ENCODE measurements around the gene ST3GAL3.
"Not testable (repeated sequence)": the region's sequence is repeated elsewhere in the genome, so short reads cannot be mapped to it uniquely, and the experiment has no call there.

ST3GAL3 gene

DNA sequence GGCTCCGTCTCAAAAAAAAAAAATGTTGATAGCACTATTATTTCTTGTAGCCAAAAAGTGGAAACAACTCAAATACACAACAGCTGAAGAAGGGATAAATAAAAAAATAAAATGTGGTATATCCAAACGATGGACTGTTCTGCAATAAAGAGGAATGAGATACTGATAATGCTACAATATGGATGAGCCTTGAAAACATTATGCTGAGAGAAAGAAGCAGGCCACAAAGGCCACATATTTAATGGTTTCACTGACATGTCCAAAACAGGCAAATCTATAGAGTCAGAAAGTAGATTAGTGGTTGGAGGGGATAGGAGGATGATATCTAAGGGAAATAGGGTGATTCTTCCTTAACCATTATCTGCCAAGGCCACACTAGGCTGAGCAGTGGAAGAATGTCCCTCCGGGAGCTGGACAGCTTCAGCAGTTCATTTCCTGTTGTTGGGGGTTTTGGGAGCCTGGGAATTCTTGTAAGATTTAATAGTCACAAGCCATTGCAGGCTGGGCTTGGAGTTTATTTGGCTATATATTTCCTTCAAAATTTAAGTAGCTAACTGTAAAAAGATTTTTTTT, 53.5 kb downstream of the ST3GAL3 start:
- peak; percentile 52 for DNase-seq

DNA sequence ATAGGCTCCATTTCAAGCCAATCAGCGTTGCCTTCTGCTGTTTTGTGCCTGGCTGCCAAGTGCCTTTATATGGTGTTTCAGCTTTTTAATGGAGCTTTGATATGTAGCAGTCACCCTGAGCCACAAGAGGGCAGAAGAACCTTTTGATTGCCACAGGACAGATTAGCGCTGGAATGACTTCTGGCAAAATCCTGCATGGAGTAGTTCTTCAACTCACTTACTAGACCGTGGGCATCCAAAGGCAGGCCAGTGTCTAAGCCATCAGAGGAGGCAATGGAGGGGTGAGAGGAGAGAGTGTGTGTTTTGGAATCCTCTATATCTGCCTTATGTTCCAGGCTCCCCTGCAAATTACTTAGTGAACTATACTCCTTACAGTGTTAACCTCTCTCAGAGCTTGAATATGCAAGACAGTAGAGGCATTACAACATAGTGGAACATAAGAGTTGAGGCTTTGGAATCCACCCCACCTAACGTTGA, 56.2 kb downstream of the ST3GAL3 start:
- peak; percentile 91 for DNase-seq

DNA sequence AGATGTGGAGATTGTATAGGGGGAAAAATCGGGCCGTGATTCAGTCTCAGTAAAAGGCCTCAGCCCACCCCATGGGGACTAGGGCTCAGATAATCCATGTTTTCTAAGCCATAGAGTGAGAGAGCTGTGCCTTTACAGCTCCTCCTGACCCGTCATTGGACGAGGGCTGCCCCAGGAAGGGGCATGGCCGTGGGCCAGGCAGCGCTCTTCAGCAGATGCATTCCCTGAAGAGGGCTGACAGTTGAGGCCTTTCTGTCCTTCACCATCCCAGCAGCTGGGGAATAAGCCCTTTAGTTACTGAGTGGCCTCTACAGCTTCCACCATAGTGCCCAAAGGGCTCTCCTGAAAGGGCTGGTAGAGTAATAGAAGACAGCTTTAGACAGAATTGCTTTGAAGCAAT, 57.2 kb downstream of the ST3GAL3 start:
- no peak for DNase-seq

DNA sequence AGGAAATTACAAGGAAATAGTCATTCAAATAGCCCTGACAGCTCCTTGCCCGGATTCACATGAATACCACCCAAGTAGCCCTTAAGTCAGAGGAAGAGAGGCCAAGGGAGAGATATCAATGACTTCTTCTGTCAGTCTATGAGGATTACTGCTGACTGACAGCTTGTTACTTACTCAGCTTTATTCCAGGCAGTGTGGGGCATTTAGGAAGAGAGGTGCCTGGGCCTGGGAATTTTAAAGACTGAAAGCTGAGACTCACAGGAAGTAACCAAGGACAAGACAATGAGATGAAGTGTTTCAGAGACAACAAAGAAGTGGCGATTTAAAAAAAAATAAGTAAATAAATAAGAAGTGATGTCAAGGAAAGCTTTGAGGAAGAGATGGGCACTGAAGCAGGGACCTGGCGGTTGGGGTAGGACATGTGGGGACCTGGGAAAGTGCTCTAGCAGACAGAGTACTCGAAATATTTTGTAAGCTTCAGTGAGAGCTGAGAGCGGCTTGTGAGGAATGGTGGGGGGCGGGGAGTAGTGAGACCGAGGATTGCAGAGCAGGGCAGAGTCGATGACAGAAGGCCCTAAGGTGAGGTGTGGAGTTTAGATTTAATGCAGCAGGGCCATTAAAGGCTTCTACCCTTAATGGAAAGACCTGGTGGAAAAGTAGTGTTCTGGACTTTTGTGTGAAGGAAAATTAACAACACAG, 58.9 kb downstream of the ST3GAL3 start:
- DNase-seq: no peak

DNA sequence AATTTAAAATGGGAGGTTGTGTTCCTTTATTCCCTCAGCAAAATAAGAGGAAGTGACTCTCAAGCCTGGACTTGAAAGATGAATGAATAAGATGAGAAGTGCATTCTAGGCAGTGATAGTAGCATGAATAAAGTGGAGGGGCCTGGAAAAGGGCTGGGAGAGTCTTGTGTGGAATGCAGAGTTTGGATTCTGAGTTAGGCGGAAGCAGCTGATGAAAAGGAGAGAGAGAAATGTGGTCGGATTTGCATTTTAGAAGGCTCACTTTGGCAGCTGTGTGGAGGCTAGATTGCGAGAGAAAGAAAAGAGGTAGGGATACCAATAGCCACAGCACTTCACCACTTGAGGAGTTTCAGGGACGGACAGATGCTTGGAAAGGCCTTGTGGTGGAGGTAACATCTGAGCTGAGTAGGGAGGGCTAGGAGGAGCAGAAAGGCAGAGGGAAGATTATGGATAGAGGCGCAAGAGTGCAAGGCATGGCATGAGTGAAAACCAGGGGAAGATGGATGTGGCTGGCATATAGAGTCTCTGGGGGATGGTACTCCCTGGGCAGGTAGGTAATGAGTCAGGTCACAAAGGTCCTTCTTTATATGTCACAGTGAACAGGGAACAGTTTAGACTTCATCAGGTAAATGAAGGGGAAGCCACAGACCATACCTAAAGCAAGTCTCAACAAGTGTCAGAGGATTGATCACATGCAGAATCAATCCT, 59.6 kb downstream of the ST3GAL3 start:
- peak; percentile 51 for DNase-seq

DNA sequence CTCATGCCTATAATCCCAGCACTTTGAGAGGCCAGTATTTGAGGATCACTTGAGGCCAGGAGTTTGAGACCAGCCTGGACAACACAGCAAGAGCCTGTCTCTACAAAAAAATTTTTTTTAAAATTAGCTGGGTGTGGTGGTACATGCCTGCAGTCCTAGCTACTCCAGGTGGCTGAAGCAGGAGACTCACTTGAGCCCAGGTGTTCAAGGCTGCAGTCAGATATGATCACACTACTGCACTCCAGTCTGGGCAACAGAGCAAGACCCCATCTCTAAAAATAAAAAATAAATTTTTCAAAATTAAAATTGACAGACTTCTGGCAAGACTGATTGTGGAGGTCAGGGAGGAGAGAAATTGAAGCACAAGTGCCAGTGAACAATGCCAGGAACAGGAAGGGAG, 60.8 kb downstream of the ST3GAL3 start:
- DNase-seq: no peak

DNA sequence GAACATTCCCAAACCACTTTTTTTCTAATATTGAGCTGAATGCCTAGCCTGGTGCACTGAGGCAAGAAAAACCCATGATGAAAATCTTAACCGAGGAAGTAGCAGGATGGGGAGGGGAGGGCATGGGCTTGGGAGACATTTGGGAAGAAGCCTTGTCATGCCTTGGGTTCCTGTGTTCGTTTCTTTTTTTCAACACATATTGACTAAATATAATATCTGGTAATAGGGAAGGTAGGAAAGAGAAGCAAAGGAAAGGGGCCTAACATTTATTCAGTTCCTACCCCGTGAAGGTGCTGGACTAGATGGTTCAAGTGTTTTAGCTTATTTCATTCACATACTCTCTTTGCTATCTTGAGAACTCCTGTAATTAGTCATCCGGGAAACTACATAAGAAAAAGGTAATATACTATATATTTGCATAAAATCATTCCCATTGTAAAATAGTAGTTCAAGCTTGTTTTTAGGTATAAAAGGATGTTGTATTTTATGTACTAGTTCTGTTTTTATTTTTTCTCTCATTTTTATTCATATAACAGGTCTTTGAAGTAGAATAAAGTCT, 62.1 kb downstream of the ST3GAL3 start:
- no peak for DNase-seq

DNA sequence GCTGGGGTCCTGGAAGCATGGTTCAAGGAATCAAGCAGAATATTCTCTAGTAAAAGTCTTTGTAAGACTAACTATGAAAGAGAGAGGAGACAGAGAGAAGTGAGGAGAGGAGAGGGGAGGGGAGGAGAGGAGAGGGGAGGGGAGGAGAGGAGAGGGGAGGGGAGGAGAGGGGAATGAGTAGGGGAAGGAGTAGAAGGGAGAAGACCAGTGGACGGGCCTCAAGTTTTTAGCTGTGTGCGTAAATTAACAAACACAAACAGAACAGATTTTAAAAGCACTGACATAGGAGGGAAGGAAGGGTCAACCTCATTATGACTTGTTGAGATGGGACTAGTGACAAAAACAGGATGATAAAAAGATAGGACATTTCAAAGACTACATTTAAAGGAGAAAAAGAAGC, 62.8 kb downstream of the ST3GAL3 start:
- DNase-seq: no peak

DNA sequence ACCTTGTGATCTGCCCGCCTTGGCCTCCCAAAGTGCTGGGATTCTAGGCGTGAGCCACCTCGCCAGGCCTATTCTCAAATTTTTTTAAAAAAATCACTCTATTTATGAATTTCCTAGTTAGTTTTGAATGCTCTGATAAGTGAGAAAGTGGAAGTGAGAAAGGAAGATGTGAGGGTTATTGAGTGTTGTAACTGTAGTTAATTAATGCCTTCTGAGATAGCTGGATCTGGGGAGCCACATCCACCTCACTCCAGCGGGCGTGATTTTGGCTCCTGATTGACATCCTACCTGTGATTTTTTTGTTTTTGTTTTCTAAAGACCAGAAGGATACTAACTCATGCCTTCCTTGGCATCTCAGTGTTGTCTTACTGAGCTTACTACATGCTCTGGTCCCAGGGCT, 65.6 kb downstream of the ST3GAL3 start:
- DNase-seq: no peak

DNA sequence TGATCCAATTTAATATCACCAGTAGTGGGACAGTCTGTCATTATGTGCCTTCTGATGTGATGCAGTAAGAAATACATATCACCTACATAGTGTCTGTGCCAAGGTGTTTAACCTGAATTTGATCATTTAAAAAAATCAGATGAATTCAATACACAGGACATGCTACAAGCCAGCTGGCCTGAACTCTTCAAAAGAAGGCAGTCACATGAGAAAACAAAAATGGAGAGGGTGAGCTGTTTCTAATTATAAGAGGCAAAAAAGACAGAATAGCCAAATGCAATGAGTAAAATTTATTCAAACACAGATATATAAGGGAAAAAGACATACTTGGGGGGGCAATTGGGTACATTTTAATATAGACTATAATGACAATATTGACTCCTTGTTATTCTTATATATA, 66.5 kb downstream of the ST3GAL3 start:
- no peak for DNase-seq

DNA sequence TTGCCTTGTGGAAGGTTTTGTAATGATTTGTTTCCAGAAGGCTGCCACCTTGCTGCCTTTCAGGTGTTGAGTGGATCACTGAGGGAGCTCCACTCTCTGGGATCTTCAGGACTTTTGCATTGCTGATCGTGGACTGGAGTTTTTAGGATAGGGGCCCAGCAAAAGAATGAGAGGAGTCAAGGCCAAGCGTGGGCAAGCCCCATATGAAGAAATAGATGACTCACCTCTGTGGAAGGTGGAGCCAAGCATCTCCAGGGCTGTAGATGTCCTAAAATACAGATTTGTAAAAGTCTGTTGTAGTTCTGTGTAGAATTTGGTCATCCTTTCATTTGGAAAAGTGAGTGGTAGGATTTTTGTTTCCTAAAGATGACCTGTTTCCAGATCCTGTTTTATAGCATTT, 67.0 kb downstream of the ST3GAL3 start:
- DNase-seq: no peak

DNA sequence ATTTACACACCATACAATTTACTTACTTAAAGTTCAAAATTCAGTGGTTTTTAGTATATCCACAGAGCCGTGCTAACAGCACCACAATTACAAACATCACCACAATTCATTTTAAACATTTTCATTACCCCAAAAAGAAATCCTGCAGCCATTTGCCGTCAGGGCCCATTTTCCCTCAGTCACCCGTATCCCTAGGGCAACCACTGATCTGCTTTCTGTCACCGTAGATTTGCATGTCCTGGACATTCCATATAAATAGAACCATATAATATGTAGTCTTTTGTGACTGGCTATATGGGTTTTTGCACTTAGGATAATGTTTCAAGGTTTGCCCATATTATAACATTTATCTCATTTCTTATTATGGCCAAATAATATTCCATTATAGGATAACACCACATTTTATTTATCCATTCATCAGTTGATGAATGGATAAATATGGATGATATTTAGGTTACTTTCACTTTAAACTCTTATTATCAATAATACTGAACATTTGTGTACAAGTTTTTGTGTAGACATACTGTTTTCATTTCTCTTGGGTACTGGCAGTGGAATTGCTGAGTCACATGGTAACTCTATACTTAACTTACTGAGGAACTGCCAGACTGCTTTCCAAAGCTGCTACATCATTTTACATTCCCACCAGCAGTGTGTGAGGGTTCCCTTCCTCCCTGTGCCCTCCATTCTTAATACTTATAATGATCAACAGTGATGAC, 68.9 kb downstream of the ST3GAL3 start:
- DNase-seq: peak; percentile 70

DNA sequence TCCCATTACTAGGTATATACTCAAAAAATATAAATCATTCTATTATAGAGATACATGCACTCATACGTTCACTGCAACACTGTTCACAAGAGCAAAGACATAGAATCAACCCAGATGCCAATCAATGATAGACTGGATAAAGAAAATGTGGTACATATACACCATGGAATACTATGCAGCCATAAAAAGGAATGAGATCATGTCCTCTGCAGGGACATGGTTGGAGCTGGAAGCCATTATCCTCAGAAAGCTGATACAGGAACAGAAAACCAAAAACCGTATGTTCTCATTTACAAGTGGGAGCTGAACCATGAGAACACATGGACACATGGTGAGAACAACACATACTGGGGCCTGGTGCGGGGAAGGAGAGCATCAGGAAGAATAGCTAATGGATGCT, 70.6 kb downstream of the ST3GAL3 start:
- DNase-seq: not testable (repeated sequence)

DNA sequence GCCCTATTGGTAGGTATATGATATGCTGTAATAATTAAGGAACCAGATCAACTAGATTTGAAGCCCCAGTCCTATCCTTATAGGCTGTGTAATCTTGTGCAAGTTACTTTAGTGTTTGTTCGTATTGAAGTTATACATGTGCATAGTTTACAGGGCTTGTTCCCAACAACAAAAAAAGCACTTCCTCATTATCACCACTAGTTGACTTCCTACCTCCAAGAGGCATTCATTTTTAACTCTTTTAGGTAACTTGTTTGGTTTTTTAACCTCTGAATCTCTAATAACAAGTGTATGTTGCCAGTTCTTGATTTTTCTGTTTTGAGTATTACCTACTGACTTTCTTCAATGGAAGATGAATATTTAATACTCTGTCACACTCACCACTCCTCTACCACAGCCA, 71.9 kb downstream of the ST3GAL3 start:
- no peak for DNase-seq

DNA sequence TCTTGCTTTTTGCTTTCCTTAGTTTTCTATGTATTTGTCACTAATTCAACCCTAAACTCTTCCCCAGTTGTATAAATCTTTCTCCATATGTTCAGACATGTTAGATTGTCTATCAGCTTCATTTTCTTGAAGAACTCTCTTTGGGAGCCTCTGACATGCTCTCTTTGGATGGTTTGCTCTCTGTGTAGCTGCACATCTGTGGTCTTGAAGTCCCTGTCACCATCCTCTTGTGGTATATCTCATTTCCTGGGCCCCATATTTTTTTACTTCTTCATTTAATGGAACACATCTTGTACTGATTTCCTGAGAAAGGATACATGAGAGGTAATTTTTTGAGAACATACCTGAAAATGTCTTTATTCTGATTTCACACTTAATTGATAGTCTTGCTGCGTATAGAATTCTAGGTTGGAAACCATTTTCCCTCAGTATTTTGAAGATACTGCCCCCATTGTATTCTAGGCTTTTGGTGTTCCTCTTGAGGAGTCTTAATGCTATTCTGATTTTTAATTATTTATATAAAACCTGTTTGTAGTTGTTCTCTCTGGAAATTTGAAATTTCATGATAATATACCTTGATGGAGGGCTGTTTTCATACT, 72.6 kb downstream of the ST3GAL3 start:
- no peak for DNase-seq

DNA sequence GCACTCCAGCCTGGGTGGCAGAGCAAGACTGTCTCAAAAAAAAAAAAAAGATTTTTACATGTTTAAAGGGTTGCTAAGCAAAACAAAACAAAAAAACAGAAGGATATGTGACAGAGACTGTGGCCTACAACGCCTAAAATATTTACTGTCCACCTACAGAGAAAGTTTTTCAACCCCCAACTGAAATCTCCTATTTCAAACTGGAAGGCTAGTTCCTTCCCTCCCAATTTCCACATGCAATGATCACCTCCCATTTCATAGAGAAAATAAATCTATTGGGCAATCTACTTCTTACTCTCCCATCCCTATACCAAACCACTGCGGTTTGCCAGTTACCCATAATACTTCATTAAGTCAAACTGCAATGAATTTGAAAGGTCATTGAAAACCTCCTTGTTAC, 74.2 kb downstream of the ST3GAL3 start:
- no peak for DNase-seq

DNA sequence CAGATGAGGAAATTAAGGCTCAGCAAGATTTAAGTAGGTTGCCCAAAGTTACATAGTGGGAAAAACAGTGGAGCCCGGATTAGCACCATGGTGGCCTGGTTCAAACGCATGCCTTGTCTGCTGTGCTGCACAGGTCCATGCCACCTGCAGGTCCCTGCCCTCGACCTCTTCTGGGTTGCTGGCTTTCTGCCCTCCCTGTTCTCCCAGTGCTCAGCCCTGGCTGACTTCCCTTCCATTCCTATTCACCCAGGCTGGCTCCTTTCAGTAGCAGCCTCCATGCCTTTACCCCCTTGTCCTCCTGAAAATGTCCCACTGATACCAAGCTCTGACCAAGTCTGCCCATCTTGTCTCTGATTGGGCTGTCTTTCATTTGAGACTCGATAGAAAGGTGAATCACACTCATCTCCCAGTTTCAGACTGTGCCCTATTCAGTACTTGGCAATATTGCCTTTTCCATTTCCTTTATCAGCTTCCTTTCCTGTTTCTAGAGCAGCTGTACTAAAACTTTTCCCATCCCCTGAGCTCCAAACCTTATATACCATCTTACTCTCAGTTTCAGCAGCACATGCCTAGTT, 75.8 kb downstream of the ST3GAL3 start:
- no peak for DNase-seq

DNA sequence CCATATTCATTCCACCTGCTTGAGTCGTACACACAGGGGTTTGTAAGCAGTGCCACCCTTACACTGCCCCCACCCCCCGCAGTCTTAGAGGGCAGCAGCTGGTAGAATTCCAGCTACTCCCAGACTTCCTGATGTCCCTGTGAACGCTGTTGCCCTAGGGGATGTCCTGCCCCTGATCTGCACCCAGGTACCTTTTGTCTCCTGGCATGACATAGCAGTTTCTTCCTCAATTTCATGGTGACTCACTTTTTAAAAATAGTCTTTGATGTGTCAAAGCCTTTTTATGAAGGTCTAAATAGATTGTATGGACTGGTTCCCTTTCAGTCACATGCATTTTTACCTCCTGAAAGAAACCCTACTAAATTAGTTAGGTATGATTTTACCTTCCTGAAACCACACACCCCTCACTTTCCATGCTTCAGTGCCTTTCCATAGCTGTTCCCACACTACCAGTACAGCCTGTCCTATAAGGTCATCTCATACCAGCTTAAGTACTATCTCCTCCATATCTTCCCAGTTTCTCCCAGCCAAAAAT, 76.4 kb downstream of the ST3GAL3 start:
- DNase-seq: peak; percentile 50

DNA sequence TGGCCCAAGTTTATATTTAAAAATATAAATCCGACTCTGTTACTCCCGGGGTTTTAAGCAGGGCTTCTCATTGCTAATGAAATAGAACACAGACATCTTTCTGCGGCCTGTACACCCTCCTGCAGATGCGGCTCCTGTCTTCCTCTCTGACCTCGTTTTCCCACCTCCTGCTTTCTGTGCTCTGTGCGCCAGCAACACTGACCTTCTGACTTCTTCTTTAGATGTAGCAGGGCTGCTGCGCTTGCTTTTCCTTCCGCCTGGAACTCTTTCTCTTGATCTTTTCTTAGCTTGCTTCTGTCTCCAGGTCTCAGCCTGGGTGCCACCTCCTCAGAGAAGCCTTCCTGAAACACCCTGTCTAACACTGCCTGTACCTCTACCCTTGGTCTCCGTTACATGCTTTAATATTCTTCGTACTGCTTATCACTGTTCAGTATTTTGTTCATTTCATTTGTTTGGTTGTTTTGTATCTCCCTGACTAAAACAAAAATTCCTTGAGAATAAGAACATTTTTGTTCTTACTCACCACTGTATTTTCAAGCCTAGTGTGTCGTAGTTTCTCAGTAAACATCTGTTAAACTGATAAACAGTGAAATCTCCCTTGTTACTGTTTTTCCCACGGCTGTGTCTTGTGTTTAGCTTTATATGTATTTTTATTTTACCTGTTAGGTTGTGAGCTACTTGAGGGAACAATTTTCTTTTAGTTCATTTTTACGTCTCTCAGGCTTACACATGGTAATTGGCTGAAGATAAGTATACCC, 79.0 kb downstream of the ST3GAL3 start:
- no peak for DNase-seq

DNA sequence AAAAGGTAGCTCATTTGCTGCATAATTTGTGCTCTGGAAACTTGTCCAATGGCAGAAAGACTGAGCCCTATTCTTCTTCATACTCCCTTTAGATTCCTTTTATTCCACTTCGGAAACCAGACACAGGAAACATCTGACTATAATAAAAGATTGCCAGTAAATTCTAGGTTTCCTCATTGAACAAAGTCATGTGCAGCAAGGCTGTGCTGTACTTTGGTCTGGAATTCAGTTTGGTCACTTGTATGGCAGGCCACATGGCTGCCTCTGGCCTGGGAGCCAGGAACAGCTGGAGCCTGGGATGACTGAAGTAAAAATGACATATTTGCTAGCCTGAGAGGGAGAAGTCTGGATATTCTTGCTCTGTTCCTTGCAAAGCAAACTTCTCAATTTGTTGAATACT, 79.6 kb downstream of the ST3GAL3 start:
- DNase-seq: no peak

All from OCI-M1 (cell line).